GM23338 (cell line): ENCODE results near the gene SPAG7.

Experiments used
- REST ChIP-seq: IDR thresholded peaks from one replicate; pipeline ENCODE4 v1.6.1; 2018; ENCODE audit warnings: antibody characterized with exemption; ENCODE audit not compliant: unreplicated experiment
- TF ChIP-seq, protein P1 (sequence below), 2 experiments: fragments of 200-600 bp in 1 of 2; sonication (generic) in 1 of 2; conservative IDR thresholded peaks; 2 replicates each; pipeline versions ENCODE4 v1.5.1 to v1.6.1; 2016 to 2017; ENCODE audit warnings: antibody characterized with exemption in 2 of 2, low read depth in 2 of 2, mild to moderate bottlenecking in 2 of 2, moderate library complexity in 1 of 2

DNA sequence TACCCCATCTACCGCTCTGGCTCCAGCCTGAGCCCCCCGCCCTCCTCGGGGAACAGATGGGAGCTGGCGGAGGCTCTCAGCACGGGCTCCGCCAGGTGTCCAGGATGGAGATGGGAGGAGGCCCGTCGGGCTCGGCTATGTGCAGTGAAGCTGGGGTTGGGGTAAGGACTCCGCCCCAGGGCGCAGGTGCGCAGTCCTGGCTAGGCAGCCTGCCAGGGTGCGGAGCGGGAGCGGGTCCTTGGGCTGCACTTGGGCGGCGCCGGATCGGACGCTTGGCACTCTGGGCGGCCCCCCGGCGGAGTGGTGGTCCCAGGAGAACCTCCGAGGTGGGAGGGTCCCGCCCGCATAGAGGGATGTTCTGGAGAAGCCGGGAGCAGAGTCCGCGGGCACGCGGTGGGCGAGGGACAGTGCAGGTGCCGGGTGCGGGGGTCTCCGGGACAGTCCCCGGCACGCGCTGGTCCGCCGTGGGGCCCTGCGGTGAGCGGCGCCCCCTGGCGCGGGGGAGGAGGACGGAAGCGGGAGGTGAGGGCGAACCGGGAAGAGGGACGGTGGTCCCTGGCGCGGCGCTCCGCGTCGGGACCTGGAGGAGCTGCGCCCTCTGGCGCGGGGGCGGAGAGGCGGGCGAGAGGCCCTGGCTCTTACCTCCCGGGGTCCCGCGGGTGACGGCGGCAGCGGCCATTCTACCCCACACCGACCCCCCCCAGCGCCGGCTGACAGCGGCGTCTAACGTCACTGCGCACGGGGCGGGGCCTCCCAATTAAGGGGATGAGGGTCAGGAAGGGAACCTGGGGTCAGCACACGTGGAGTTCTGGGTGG, 19.5 kb upstream of the SPAG7 start, which contains the start of gene CAMTA2:
- TF ChIP-seq REST = no peak
- TF ChIP-seq, protein P1, sequence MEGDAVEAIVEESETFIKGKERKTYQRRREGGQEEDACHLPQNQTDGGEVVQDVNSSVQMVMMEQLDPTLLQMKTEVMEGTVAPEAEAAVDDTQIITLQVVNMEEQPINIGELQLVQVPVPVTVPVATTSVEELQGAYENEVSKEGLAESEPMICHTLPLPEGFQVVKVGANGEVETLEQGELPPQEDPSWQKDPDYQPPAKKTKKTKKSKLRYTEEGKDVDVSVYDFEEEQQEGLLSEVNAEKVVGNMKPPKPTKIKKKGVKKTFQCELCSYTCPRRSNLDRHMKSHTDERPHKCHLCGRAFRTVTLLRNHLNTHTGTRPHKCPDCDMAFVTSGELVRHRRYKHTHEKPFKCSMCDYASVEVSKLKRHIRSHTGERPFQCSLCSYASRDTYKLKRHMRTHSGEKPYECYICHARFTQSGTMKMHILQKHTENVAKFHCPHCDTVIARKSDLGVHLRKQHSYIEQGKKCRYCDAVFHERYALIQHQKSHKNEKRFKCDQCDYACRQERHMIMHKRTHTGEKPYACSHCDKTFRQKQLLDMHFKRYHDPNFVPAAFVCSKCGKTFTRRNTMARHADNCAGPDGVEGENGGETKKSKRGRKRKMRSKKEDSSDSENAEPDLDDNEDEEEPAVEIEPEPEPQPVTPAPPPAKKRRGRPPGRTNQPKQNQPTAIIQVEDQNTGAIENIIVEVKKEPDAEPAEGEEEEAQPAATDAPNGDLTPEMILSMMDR (conservative IDR thresholded peaks at IDR 0.05; ENCODE audit: low read depth in 2 of 2) = peak; percentile 58 to 75
